D721Med (cell line): ENCODE data around the gene FER.

Source experiments
- DNase-seq: peaks from one replicate; pipeline ENCODE4 v3.0.0; 2011; ENCODE audit warnings: low spot score; ENCODE audit not compliant: insufficient read length
- FAIRE-seq: peaks from 2 replicates; lab custom pipeline; 2011; peaks lifted over from hg19 to GRCh38; lab: Jason Lieb, UNC
- CTCF ChIP-seq: IDR thresholded peaks from 2 replicates; pipeline ENCODE4 v1.5.1; 2012; ENCODE audit warnings: mild to moderate bottlenecking, control low read depth; ENCODE audit not compliant: insufficient read depth; ENCODE audit errors: missing control alignments

FER gene

GRCh38 chr5:109215040-109215439 lies 467.3 kb downstream of the FER start:
- TF ChIP-seq CTCF, result no peak
- FAIRE-seq (no peak), DNase-seq (no peak)

- FAIRE-seq, result no peak
- no peak for DNase-seq
- TF ChIP-seq CTCF, result no peak
Measured at GRCh38 chr5:109218818-109219217, 471.1 kb downstream of the FER start.

GRCh38 chr5:109223531-109223930 lies 475.8 kb downstream of the FER start:
- FAIRE-seq (no peak), DNase-seq (no peak)
- TF ChIP-seq CTCF, result no peak

GRCh38 chr5:109224276-109224882 lies 476.7 kb downstream of the FER start:
- no peak for TF ChIP-seq CTCF
- FAIRE-seq, result no peak
- DNase-seq, result no peak

- TF ChIP-seq CTCF, result no peak
- FAIRE-seq (no peak), DNase-seq (no peak)
Measured at GRCh38 chr5:109225716-109226625, 478.3 kb downstream of the FER start.

- no peak for FAIRE-seq
- DNase-seq, result no peak
- TF ChIP-seq CTCF, result no peak
Measured at GRCh38 chr5:109230369-109230768, 482.7 kb downstream of the FER start.

GRCh38 chr5:109231331-109231730 lies 483.6 kb downstream of the FER start:
- DNase-seq, result no peak
- no peak for TF ChIP-seq CTCF
- no peak for FAIRE-seq
